Measurements from ENCODE around the gene SUPT4H1. TPM values are rescaled to one million over a fixed set of nuclear protein-coding genes. Genes with fewer than 3 reads are reported as not detected.
A peak's percentile ranks its signal among the peaks of the same experiment; 100 is the strongest.

The SUPT4H1 gene
- total RNA-seq, 1 experiment from 2014 or later = 61.2 TPM

DNA sequence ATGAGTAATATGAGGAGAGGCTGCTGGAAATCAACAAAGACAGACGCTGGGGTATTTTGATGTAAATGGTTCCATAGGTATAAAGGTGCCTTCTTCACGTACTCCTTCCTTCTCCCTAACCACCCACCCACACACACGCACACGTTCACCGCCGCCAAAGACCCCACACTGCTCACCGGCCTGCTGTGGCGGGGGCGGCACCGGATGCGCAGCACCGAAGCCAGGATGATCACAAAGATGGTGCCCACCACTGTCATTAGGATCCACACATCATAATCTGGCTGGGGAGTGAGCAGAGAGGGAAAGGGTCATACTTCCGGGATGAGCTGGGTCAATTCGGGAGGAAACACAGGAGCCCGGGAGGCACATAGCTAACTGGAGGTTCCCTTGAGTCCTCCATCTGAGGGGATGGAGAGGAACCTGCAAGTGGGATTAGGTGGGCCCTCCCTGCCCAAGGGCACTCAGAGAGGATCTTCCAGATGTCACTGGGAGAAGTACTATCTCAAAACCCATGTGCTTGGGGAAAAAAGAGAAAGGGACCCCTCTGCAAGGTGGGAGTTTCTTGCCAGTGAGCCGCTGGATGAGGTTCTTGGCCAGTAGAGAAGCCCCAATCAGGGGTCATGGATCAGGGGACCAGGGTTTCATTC is 10.5 kb upstream of the SUPT4H1 start:
- DNase-seq = no peak
- no peaks in the 10 kb centered on the region for H3K9me3 ChIP-seq (replicated peaks)
- H3K36me3 ChIP-seq = no peaks in the 10 kb centered on the region
- H3K4me1 ChIP-seq = no peaks in the 10 kb centered on the region
- H3K27me3 ChIP-seq = peaks cover 3% of the 10 kb centered on the region
- H3K4me3 ChIP-seq = no peak overlapping the region
- no peak overlapping the region for H3K27ac ChIP-seq

DNA sequence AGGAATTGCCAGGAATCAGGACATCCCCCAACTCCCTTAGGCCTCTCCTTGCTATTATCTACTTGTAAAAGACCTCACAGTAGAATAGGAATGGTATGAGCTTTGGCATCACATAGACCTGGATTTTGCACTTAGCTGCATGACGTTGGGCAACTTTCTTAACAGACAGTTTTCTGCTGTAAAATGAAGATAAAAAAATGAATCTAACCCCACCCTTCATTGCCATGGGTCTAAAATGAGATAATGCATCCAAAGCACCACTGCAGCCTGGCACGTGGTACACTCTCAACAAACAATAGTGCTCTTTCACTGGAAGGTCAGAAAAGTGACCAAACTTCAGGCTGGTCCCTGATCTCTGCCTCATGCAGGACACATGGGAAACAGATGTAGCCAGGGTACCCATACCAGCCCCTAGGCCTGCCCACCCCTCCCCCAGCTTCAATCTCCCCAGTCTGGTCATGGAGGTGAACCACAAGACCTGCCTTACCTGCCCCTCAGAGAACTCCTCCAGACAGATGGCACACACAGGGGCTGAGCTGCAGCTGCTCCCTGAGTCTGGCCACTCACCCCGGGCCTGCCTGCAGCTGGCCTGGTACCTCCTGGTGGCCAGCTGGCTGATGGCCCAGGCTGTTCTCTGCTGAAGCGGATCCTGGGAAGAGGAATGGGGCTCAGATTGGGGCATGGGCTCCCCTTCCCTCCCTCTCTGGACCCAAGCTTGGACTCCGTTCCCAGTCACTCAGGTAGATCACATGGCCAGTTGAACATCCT is 8.5 kb upstream of the SUPT4H1 start:
- Histone ChIP-seq H3K36me3 (no peaks in the 10 kb centered on the region), H3K27ac (no peak overlapping the region), H3K4me1 (no peaks in the 10 kb centered on the region), H3K9me3 (replicated peaks) (no peaks in the 10 kb centered on the region), H3K4me3 (no peak overlapping the region), H3K27me3 (peaks cover 9% of the 10 kb centered on the region)
- DNase-seq = no peak

GRCh38 chr17:58358408-58359172 is 6.6 kb upstream of the SUPT4H1 start:
- DNase-seq = no peak
- Histone ChIP-seq H3K4me1 (no peaks in the 10 kb centered on the region), H3K4me3 (no peak overlapping the region), H3K27me3 (peaks cover 9% of the 10 kb centered on the region), H3K36me3 (no peaks in the 10 kb centered on the region), H3K27ac (no peak overlapping the region), H3K9me3 (replicated peaks) (no peaks in the 10 kb centered on the region)

DNA sequence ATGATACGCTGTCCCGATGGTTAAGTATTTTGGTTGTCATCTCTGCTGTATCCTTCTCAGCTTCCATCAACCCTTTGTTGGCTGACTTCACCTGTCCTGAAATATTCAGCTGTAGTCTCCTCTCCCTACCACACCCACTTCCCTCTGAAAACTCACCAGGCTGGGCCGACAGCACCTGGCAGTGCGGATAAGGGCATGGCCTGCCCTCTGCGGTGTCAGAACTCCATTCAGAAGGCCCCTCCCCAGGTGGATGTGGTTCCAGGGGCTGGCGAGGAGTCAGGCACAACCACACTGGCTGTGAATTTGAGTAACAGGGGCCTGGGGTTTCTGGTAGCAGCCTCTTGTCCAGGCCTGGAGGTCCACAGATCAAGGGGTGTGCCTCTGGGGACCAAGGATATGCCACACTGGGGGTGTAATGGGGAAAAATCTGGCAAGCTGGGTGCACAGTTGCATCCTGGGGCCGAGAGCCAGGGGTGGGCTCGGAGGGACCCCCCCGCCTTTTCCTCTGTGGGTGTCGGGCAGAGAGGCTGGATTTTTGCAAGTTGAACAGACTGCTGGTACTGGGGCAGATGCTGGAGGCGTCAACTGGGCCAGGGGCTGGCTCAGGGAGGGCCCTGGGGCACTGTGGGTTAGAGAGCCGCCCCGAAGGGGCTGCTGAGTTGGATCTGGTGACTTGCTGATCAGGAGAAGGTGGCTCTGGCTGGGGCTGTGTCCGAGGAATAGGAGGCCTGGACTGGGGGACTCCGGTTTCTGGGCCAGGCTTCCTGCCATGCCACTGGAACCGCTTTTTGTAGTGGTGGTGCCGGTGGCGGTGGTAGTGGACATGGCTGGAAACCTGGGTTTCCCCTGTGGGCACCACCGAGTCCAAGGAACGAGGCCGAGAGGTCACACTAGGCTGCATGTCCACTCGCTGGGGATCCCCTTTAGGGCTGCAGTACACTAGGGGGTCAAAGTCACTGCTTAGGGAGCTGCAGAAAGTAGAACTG is 5.6 kb upstream of the SUPT4H1 start:
- DNase-seq = no peak
- H3K27ac ChIP-seq = no peak overlapping the region
- H3K4me1 ChIP-seq = no peaks in the 10 kb centered on the region
- H3K4me3 ChIP-seq = no peak overlapping the region
- H3K27me3 ChIP-seq = peaks cover 9% of the 10 kb centered on the region
- no peaks in the 10 kb centered on the region for H3K36me3 ChIP-seq
- H3K9me3 ChIP-seq (replicated peaks) = no peaks in the 10 kb centered on the region

- Histone ChIP-seq H3K36me3 (no peaks in the 10 kb centered on the region), H3K9me3 (replicated peaks) (no peaks in the 10 kb centered on the region), H3K27me3 (peaks cover 9% of the 10 kb centered on the region), H3K27ac (no peak overlapping the region), H3K4me1 (no peaks in the 10 kb centered on the region), H3K4me3 (no peak overlapping the region)
- no peak for DNase-seq
Measured at GRCh38 chr17:58356231-58356630, 4.2 kb upstream of the SUPT4H1 start.

DNA sequence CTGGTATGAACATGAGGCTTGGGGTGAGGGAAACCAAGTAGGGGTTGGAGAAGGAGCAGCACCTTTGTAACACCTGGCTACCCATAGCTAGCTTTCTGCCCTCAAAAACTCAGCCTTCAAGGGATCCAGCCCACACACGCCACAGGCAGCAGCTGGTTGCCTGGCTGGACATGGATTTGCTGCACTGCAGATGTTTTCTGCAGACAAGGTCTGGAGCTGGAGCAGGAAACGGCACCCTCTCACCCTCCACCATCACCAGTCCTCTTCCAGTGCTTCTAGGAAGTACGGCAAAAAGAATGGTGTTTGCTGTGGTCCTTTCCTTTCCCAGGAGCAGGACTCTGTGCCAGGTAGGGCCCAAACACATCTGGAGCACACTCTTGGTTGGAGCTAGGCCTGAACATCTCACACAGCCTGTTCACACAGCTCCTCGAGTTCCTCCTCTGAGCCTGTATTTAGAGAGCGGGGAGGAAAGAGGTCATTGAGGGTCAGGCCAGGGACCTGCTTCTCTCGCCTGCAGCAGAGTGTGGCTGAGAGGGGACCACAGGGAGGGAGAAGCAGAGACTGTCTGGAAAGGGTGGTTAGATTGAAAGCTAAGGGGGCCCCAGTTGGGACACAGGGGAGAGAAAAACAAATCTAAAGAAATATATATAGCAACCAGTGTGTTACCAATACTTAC is 2.7 kb upstream of the SUPT4H1 start:
- Histone ChIP-seq H3K4me3 (no peak overlapping the region), H3K36me3 (peaks cover 2% of the 10 kb centered on the region), H3K4me1 (no peaks in the 10 kb centered on the region), H3K27ac (no peak overlapping the region), H3K27me3 (peaks cover 9% of the 10 kb centered on the region), H3K9me3 (replicated peaks) (no peaks in the 10 kb centered on the region)
- no peak for DNase-seq

GRCh38 chr17:58353389-58353825 is 1.4 kb upstream of the SUPT4H1 start:
- H3K27ac ChIP-seq = no peak overlapping the region
- H3K27me3 ChIP-seq = peaks cover 9% of the 10 kb centered on the region
- no peak for DNase-seq
- H3K9me3 ChIP-seq (replicated peaks) = no peaks in the 10 kb centered on the region
- H3K4me3 ChIP-seq = peak overlapping the region; percentile 84; the same call in 1 of the 2 replicates
- H3K4me1 ChIP-seq = no peaks in the 10 kb centered on the region
- H3K36me3 ChIP-seq = peaks cover 13% of the 10 kb centered on the region

DNA sequence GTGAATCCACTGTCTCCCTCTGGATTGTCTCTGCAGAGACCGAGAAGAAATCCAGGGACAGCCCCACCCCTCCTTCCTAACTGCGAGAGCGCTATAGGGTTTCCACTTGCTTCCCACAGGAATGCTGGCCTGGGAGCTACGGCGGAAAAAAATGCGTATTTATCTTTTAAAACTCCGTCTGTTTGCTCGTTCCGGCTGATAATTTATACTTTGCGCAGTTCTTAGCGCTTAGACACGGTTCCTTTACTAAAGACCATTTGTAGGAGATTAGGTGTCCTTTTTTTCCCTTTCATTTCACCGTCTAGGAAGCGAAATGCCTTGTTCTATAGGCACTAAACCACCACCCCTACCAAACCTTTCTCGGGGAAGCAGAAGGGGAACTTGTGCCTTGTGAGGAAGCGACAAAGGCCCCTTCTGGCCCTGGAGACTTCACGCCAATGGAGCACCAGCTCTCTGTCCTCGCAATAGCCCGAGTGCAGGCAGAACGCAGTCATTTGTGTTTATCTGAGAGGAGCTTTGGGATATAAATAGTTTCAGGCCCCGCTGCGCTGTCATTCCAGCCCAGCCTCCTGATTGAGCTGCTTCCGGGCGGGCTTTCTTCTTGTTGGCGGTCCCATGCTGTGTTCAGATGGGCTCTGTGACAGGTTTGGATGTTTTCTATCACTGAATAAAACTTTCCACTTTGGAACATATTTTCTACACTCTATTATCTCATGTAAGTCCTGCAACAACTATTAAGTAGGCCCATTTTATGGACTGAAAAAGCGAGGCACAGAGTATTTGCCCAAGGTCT is 791 bp upstream of the SUPT4H1 start:
- peak overlapping the region; percentile 84 for H3K4me3 ChIP-seq
- H3K4me1 ChIP-seq = no peaks in the 10 kb centered on the region
- H3K9me3 ChIP-seq (replicated peaks) = no peaks in the 10 kb centered on the region
- H3K36me3 ChIP-seq = peaks cover 13% of the 10 kb centered on the region
- H3K27me3 ChIP-seq = peaks cover 9% of the 10 kb centered on the region
- peak; percentile 36 to 56 for DNase-seq
- H3K27ac ChIP-seq = peak overlapping the region; percentile 40; the same call in 1 of the 2 replicates

DNA sequence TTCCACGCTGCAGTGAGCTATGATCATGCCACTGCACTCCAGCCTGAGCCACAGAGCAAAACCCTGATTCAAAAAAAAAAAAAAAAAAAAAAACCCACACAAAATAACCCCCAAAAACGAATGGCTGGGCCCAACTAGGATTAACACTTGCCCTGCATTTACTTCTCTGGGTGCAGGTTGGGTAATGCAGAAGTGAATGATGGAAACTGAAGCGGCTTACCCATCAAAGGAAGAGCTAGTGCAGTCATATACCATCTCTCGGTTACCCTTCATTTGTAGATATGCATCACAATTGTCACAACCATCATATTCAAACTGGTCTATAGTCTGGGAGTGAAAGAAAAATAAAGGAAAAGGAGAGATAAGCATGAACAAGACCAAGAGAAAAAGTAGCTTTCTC is 819 bp downstream of the SUPT4H1 start:
- peaks cover 17% of the 10 kb centered on the region for H3K36me3 ChIP-seq
- H3K27ac ChIP-seq = no peak overlapping the region
- DNase-seq = no peak
- H3K4me3 ChIP-seq = peak overlapping the region; percentile 84
- no peaks in the 10 kb centered on the region for H3K9me3 ChIP-seq (replicated peaks)
- no peaks in the 10 kb centered on the region for H3K4me1 ChIP-seq
- H3K27me3 ChIP-seq = no peaks in the 10 kb centered on the region; the same call in 1 of the 2 replicates

GRCh38 chr17:58348038-58348437 is 4.0 kb downstream of the SUPT4H1 start:
- no peaks in the 10 kb centered on the region for H3K4me1 ChIP-seq
- H3K4me3 ChIP-seq = no peak overlapping the region
- DNase-seq = no peak
- H3K36me3 ChIP-seq = peaks cover 17% of the 10 kb centered on the region
- H3K27ac ChIP-seq = no peak overlapping the region
- H3K9me3 ChIP-seq (replicated peaks) = no peaks in the 10 kb centered on the region
- H3K27me3 ChIP-seq = no peaks in the 10 kb centered on the region

DNA sequence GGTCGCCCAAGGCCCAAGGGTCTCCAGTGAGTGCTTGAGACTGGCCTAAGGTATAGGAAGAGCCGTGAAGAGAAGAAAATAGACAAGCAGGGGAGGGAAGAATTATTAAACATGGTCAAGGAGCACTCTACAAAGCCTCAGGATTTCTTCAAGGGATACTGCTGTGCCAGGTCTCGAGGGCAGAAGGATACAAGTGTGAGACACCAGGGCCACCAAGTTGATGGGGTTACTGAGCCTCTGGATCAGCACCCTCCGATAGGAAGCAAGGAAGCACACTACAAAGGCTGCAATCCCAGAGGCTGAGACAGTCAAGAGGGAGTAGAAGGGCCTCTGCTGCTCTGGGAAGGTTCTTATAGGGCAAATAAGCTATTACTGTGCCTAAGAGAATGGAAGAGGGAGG is 6.5 kb downstream of the SUPT4H1 start:
- Histone ChIP-seq H3K4me1 (no peaks in the 10 kb centered on the region), H3K36me3 (peaks cover 15% of the 10 kb centered on the region), H3K4me3 (no peak overlapping the region), H3K9me3 (replicated peaks) (no peaks in the 10 kb centered on the region), H3K27me3 (no peaks in the 10 kb centered on the region), H3K27ac (no peak overlapping the region)
- no peak for DNase-seq

DNA sequence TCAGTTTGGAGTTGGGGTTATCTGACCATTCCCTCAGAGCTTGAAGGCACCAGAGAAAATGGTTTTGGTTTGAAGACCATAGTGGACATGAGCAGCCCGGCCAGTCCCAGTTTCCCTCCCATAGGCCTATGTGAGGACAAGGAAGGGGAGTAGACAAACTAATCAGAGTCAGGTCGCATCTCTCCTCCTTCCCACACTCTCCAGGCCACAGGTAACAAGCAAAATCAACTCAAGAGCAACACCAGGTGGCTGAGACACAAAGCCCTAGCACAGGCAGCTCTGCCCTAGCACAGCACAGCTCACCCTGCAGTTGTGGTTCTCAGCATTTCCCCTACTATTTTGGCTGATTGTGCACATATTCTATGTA is 7.2 kb downstream of the SUPT4H1 start:
- no peak overlapping the region for H3K27ac ChIP-seq
- peaks cover 15% of the 10 kb centered on the region for H3K36me3 ChIP-seq

More for the DNA sequence above, 7.2 kb downstream of the SUPT4H1 start:
- Histone ChIP-seq H3K9me3 (replicated peaks) (no peaks in the 10 kb centered on the region), H3K4me3 (no peak overlapping the region), H3K4me1 (no peaks in the 10 kb centered on the region), H3K27me3 (no peaks in the 10 kb centered on the region)
- no peak for DNase-seq

All from SJCRH30 (cell line).